Naive thymus-derived CD8-positive, alpha-beta T cell (primary cell): ENCODE results near the gene NFRKB. TPM values are rescaled to one million over a fixed set of nuclear protein-coding genes. Genes with fewer than 3 reads are reported as not detected.
"Not testable (repeated sequence)": the region's sequence is repeated elsewhere in the genome, so short reads cannot be mapped to it uniquely, and the experiment has no call there.

Experiments used
- ATAC-seq, 2 donors: fragments of 150-1000 bp; cut with Tn5 transposase in 1 of 2; sonication (Bioruptor Pico), chemical (Tn5 transposase) in 1 of 2; 1 replicate in 1 of 2; 2 replicates in 1 of 2; pipeline ENCODE4 v1.10.0; 2021; ENCODE audit warnings: mild to moderate bottlenecking in 2 of 2, moderate library complexity in 2 of 2
- POLR2A ChIA-PET: fragments of 350-600 bp; sonication (Branson Sonifier 250); formaldehyde crosslinking; loops from one replicate; lab custom pipeline; 2021; ENCODE audit warnings: antibody characterized with exemption; lab: Charles Lee
- DNase-seq, 10 donors: peaks; one replicate each; pipeline versions ENCODE4 v3.0.0 to v3.0.0-alpha.2; 2020 to 2022
- H3K27ac Mint-ChIP-seq, 10 donors: one replicate each; pipeline ENCODE4 v1.8.0; 2020 to 2022; ENCODE audit warnings: mild to moderate bottlenecking in 10 of 10, mixed read lengths in 10 of 10, moderate library complexity in 4 of 10, inconsistent platforms in 1 of 10
- H3K27me3 Mint-ChIP-seq, 5 donors: one replicate each; pipeline ENCODE4 v1.8.0; 2021 to 2022; ENCODE audit warnings: mixed read lengths in 5 of 5
- H3K36me3 Mint-ChIP-seq, 3 donors: one replicate each; pipeline ENCODE4 v1.8.0; 2020 to 2022; ENCODE audit warnings: mixed read lengths in 3 of 3, mild to moderate bottlenecking in 2 of 3, inconsistent platforms in 1 of 3
- H3K4me1 Mint-ChIP-seq, 4 donors: one replicate each; pipeline ENCODE4 v1.8.0; 2021 to 2022; ENCODE audit warnings: mixed read lengths in 4 of 4
- H3K4me3 Mint-ChIP-seq, 10 donors: one replicate each; pipeline ENCODE4 v1.8.0; 2020 to 2022; ENCODE audit warnings: mild to moderate bottlenecking in 10 of 10, mixed read lengths in 10 of 10, moderate library complexity in 6 of 10, inconsistent platforms in 1 of 10
- H3K9me3 Mint-ChIP-seq, 9 donors: one replicate each; pipeline ENCODE4 v1.8.0; 2020 to 2022; ENCODE audit warnings: mixed read lengths in 9 of 9, mild to moderate bottlenecking in 3 of 9, inconsistent platforms in 1 of 9, moderate library complexity in 1 of 9
- polyA plus RNA-seq, 3 donors: library from polyadenylated mRNA; unstranded; fragments of 300-500 nt; fragmentation: Illumina TruSeq; gene quantifications; one replicate each; pipeline ENCODE4 v1.2.3, GENCODE V29; 2021
- total RNA-seq, 8 experiments: library from RNA in 2 of 8; stranded (reverse) in 2 of 8; gene quantifications; one replicate each; pipeline ENCODE4 v1.2.3 and lab custom pipeline; 2021 to 2026

The NFRKB gene
- total and polyA plus RNA-seq, 5 experiments from 2014 or later, result 16.9 to 61.4 (median 21.9) TPM

- ATAC-seq (no peak), DNase-seq (no peak)
- peaks cover 20 to 28% (median 22%) of the 10 kb centered on the region in 4 donors for H3K4me1 Mint-ChIP-seq
- POLR2A ChIA-PET, result interaction anchor here (1.2 kb wide), 1 partner anchor 9 kb away, joined by 3 read pairs; no protein-coding TSS in a partner anchor
- H3K27ac Mint-ChIP-seq, result no peak overlapping the region
- H3K27me3 Mint-ChIP-seq, result no peaks in the 10 kb centered on the region
- H3K36me3 Mint-ChIP-seq, result peaks cover 5 to 94% (median 48%) of the 10 kb centered on the region in 3 donors
- H3K4me3 Mint-ChIP-seq, result no peak overlapping the region
- H3K9me3 Mint-ChIP-seq, result no peaks in the 10 kb centered on the region
These were observed 10.8 kb downstream of the NFRKB start for GRCh38 chr11:129884581-129884980.

DNA sequence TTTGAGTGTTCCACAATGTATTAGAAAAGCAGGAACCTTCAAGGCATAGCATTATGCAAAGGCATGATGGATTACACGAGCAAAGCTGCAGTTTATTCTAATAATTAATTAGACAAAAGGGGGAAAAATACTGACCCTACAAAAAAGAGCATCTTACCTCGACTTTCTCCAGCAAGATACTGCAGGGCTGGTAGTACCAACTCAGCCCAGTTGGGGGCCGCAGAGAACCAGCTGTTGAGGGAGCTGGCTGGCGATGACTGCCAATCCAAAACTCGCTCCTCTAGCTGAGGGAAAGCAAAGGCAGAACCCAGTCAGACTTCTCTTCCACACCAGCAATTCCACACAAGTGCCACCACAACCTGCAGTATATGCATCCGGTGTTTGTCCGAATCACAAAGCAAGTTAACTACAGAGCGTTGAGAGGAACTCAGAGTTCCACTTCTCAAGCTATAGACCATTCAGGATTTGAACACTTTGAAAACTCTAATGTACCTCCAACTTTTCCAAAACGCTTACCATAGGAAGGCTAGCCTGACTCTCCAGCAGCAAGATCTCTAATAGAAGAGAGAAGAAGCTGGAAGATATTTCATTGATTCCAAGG is 13.7 kb downstream of the NFRKB start:
- Mint-ChIP-seq H3K4me1 (peaks cover 0 to 9% (median 5%) of the 10 kb centered on the region in 4 donors), H3K9me3 (no peaks in the 10 kb centered on the region), H3K36me3 (peaks cover 6 to 99% (median 54%) of the 10 kb centered on the region in 3 donors), H3K27me3 (no peaks in the 10 kb centered on the region), H3K4me3 (no peak overlapping the region), H3K27ac (no peak overlapping the region)
- POLR2A ChIA-PET, result interaction anchor here (1.4 kb wide), 1 partner anchor 20 kb away, joined by 3 read pairs; no protein-coding TSS in a partner anchor
- DNase-seq (peak; percentile 21 to 72 (median 38)), ATAC-seq (peak; percentile 69)

DNA sequence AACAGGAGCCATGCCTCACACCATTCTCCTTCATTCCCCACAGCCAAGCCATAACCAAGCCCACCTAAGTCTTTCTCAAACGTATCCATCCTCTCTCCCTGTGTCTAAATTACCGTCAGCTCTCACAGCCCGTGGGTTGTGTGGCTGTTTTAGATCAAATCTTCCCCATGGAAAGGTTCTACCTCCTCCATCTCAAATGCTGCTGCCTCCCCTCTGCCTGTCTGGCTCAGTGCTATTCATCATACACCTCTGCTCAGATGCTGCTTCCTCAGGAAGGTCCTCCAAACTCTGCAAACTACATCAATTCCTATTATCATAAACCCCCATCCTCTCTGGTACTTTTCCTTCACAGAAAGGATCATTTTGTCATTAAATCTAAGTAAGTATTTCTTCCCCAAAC is 15.1 kb downstream of the NFRKB start:
- POLR2A ChIA-PET, result interaction anchor here (1.2 kb wide), 1 partner anchor 8 kb away, joined by 3 read pairs; no protein-coding TSS in a partner anchor
- no peak for ATAC-seq
- Mint-ChIP-seq H3K27me3 (no peaks in the 10 kb centered on the region), H3K4me1 (peaks cover 0 to 9% (median 5%) of the 10 kb centered on the region in 4 donors), H3K9me3 (no peaks in the 10 kb centered on the region), H3K36me3 (peaks cover 11 to 99% (median 50%) of the 10 kb centered on the region in 3 donors), H3K27ac (peak overlapping the region in 1 of 10 donors; percentile 9), H3K4me3 (no peak overlapping the region)
- DNase-seq, result no peak

- Mint-ChIP-seq H3K27me3 (no peaks in the 10 kb centered on the region), H3K27ac (peak overlapping the region in 6 of 10 donors; percentile 8 to 49 (median 42)), H3K9me3 (no peaks in the 10 kb centered on the region), H3K4me3 (no peak overlapping the region), H3K4me1 (peaks cover 0 to 6% (median 3%) of the 10 kb centered on the region in 4 donors), H3K36me3 (peaks cover 28 to 96% (median 45%) of the 10 kb centered on the region in 3 donors)
- POLR2A ChIA-PET, result no interaction called here
- ATAC-seq, result no peak
- no peak for DNase-seq
These were observed 23.5 kb downstream of the NFRKB start for GRCh38 chr11:129871914-129872313.

- Mint-ChIP-seq H3K36me3 (peaks cover 28 to 96% (median 54%) of the 10 kb centered on the region in 3 donors), H3K4me1 (peaks cover 10 to 17% (median 12%) of the 10 kb centered on the region in 4 donors)
- ATAC-seq, POLR2A ChIA-PET, H3K9me3 Mint-ChIP-seq, H3K4me3 Mint-ChIP-seq, H3K27ac Mint-ChIP-seq, DNase-seq, H3K27me3 Mint-ChIP-seq: not testable (repeated sequence)
These were observed 26.8 kb downstream of the NFRKB start for GRCh38 chr11:129868626-129869025.

DNA sequence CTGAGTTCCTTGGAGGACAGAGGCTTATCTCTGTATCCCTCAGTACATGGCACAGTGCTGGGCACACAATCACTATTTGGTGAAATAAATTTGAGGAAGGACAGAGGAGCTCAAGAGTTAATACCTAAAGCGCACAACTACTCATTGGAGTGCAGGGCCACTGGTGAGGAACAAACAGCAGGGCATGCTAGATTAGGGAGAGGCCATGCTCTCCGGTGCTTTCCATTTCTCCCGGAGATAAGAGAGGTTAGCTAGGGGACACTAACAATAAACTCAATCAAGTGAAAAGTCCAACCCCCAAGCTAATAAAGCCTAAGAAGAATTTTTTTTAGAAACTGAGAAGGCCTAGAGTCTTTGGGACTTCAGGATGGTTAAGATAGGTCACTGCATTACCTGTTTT is 29.1 kb downstream of the NFRKB start:
- DNase-seq (no peak), ATAC-seq (no peak)
- H3K27me3 Mint-ChIP-seq, result no peaks in the 10 kb centered on the region
- H3K4me3 Mint-ChIP-seq, result no peak overlapping the region
- H3K36me3 Mint-ChIP-seq, result peaks cover 19 to 94% (median 58%) of the 10 kb centered on the region in 3 donors
- peaks cover 11 to 28% (median 23%) of the 10 kb centered on the region in 4 donors for H3K4me1 Mint-ChIP-seq
- POLR2A ChIA-PET, result interaction anchor here (0.5 kb wide), 1 partner anchor 10 kb away, joined by 3 read pairs; no protein-coding TSS in a partner anchor
- no peaks in the 10 kb centered on the region for H3K9me3 Mint-ChIP-seq
- H3K27ac Mint-ChIP-seq, result peak overlapping the region in 9 of 10 donors; percentile 34 to 81 (median 63)

GRCh38 chr11:129865701-129866100 is 29.7 kb downstream of the NFRKB start:
- Mint-ChIP-seq H3K4me1 (peaks cover 12 to 34% (median 27%) of the 10 kb centered on the region in 4 donors), H3K36me3 (peaks cover 13 to 90% (median 57%) of the 10 kb centered on the region in 3 donors), H3K4me3 (peak overlapping the region in 1 of 10 donors; percentile 11), H3K27ac (peak overlapping the region in 8 of 10 donors; percentile 34 to 81 (median 64)), H3K27me3 (no peaks in the 10 kb centered on the region), H3K9me3 (no peaks in the 10 kb centered on the region)
- ATAC-seq (peak; percentile 46 to 53), DNase-seq (peak in 2 of 10 donors; percentile 9 to 20)
- POLR2A ChIA-PET, result no interaction called here

GRCh38 chr11:129864811-129865210 is 30.6 kb downstream of the NFRKB start:
- Mint-ChIP-seq H3K9me3 (no peaks in the 10 kb centered on the region), H3K27me3 (no peaks in the 10 kb centered on the region), H3K36me3 (peaks cover 14 to 84% (median 52%) of the 10 kb centered on the region in 3 donors), H3K27ac (peak overlapping the region in 4 of 10 donors; percentile 41 to 74 (median 60)), H3K4me1 (peaks cover 12 to 41% (median 31%) of the 10 kb centered on the region in 4 donors), H3K4me3 (no peak overlapping the region)
- DNase-seq (no peak), ATAC-seq (no peak)
- POLR2A ChIA-PET, result interaction anchor here (0.9 kb wide), 1 partner anchor 66 kb away, joined by 3 read pairs; no protein-coding TSS in a partner anchor

DNA sequence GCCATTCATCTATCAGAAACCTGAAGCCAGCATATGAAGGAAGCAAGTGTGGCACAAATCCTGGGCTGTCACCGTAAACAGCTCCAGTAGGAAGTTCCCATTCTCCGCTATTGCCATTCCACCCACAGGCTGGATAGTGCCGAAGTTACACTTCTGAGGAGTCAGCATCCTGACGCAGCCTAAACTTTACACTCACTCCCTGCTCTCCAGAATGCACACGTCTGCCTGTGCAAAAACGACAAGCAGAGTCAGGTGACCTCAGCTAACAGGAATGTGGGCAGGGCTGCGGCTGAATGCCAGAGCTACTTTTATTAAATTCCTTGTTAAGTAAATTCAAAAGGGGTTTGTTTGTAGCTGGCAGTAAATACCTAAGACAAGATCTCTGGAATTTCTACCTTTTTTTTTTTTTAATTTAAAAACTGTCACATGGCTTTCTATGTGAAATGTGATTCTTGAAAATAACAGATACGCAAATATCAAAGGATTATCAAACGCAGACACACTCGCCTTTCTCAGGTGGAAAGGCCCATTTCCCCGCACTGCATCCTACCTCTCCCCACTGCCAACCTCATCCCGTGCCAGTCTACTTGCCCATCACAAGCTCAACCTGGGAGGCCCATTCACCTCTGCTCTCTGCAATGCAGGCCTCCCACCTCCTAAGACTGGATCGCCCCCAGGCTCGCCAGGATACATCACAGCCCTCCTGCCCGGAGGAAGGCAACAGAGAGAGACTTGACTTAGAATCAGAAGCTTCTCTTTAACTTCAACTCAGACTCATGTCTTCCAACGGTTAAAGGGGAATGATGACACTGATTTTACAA is 33.5 kb downstream of the NFRKB start:
- peaks cover 19 to 56% (median 44%) of the 10 kb centered on the region in 4 donors for H3K4me1 Mint-ChIP-seq
- peak overlapping the region; percentile 65 to 96 (median 91) for H3K27ac Mint-ChIP-seq
- no peaks in the 10 kb centered on the region for H3K27me3 Mint-ChIP-seq
- ATAC-seq, result no peak
- peak overlapping the region in 6 of 10 donors; percentile 29 to 72 (median 45) for H3K4me3 Mint-ChIP-seq
- DNase-seq, result no peak
- no peaks in the 10 kb centered on the region for H3K9me3 Mint-ChIP-seq
- POLR2A ChIA-PET, result interaction anchor here (0.7 to 2.0 kb wide), 6 partner anchors 8 to 469 kb away, joined by 3 to 9 read pairs (median 4); no protein-coding TSS in a partner anchor
- peaks cover 9 to 64% (median 41%) of the 10 kb centered on the region in 3 donors for H3K36me3 Mint-ChIP-seq

DNA sequence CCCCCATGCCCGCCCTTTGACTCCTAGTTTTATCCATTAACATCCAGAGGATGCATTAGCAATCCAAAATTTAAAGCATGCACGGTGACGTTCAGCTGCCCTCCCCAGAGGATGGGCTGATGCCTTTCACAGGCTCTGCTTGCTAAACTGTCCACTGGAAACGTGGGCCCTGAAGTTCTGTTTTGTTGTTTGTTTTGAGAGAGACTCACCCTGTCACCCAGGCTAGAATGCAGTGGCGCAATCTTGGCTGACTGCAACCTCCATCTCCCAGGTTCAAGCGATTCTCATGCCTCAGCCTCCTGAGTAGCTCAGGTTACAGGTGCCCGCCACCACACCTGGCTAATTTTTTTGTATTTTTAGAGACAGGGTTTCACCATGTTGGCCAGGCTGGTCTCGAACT is 39.3 kb downstream of the NFRKB start:
- DNase-seq, result no peak
- H3K4me1 Mint-ChIP-seq, result peaks cover 23 to 56% (median 50%) of the 10 kb centered on the region in 4 donors
- POLR2A ChIA-PET, result interaction anchor here (1.4 kb wide), 1 partner anchor 32 kb away, joined by 4 read pairs; no protein-coding TSS in a partner anchor
- ATAC-seq, result no peak
- H3K27me3 Mint-ChIP-seq, result no peaks in the 10 kb centered on the region
- peak overlapping the region in 5 of 10 donors; percentile 38 to 99 (median 91) for H3K27ac Mint-ChIP-seq
- H3K36me3 Mint-ChIP-seq, result peaks cover 3 to 8% (median 4%) of the 10 kb centered on the region in 3 donors
- H3K4me3 Mint-ChIP-seq, result no peak overlapping the region
- H3K9me3 Mint-ChIP-seq, result no peaks in the 10 kb centered on the region

GRCh38 chr11:129855086-129855485 is 40.3 kb downstream of the NFRKB start:
- POLR2A ChIA-PET, result interaction anchor here (2.2 to 3.2 kb wide), 2 partner anchors 40 to 52 kb away, joined by 26 to 29 read pairs; partner anchors contain the start of gene TMEM45B

More at GRCh38 chr11:129855086-129855485, 40.3 kb downstream of the NFRKB start:
- DNase-seq (no peak), ATAC-seq (no peak)
- Mint-ChIP-seq H3K27me3 (no peaks in the 10 kb centered on the region), H3K4me1 (peaks cover 23 to 51% (median 45%) of the 10 kb centered on the region in 4 donors), H3K4me3 (peak overlapping the region in 2 of 10 donors; percentile 6 to 32), H3K36me3 (peaks cover 2 to 8% (median 4%) of the 10 kb centered on the region in 3 donors), H3K27ac (peak overlapping the region; percentile 65 to 99 (median 96)), H3K9me3 (no peaks in the 10 kb centered on the region)
